KOPT-K1 (cell line): Measurements from ENCODE around the gene C6orf141.

Experiments
- H3K27ac ChIP-seq: fragments of 200-600 bp; sonication (generic); 2 replicates; pipeline ENCODE4 v1.5.1; 2016; ENCODE audit warnings: antibody characterized with exemption, mild to moderate bottlenecking, low read depth, low read length; ENCODE audit not compliant: poor library complexity, severe bottlenecking
- H3K36me3 ChIP-seq: fragments of 200-600 bp; sonication (generic); 2 replicates; pipeline ENCODE4 v1.5.1; 2017; ENCODE audit warnings: antibody characterized with exemption, mild to moderate bottlenecking, low read length, moderate library complexity; ENCODE audit not compliant: insufficient read depth
- H3K9me3 ChIP-seq: fragments of 200-600 bp; sonication (generic); 2 replicates; pipeline ENCODE4 v1.5.1; 2017; ENCODE audit warnings: antibody characterized with exemption, low read length, mild to moderate bottlenecking; ENCODE audit not compliant: insufficient read depth, poor library complexity, severe bottlenecking

C6orf141 gene

GRCh38 chr6:49551078-49551865 is 804 bp downstream of the C6orf141 start:
- Histone ChIP-seq H3K36me3 (no peaks in the 10 kb centered on the region), H3K9me3 (peaks cover 5% of the 10 kb centered on the region), H3K27ac (no peak overlapping the region)

DNA sequence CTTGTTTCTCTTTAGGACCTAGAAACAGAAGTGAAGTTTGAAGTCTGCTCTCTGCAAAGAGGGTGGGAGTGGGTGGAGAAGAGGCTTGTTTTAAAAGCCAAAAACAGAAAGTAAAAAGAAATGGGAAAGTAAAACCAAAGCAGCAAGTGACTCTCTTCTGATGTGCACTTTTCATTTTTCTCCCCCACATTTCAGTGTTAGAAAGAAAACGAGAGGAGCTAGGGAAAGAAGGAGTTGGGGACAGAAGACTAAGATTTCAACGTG is 1.3 kb downstream of the C6orf141 start:
- no peak overlapping the region for H3K27ac ChIP-seq
- H3K9me3 ChIP-seq: peaks cover 5% of the 10 kb centered on the region
- no peaks in the 10 kb centered on the region for H3K36me3 ChIP-seq

DNA sequence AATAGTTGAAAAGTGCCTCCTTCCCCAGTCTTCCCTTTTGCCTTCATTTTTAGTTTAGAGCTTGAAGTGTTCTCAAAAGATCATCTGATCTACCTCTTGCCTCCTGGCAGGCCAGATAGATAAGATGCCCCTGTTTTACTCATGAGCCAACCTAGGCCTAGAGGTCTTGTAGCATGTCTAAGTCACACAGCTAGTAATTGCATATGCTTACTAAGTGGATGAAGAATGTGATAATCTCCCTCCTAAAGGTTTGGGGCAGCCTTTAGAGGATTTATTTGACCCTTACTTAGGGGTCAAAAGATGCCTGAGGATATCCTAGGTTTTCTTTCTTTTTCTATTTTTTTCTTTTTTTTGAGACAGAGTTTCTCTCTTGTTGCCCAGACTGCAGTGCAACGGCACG is 2.1 kb downstream of the C6orf141 start:
- H3K36me3 ChIP-seq: no peaks in the 10 kb centered on the region
- H3K9me3 ChIP-seq: peaks cover 5% of the 10 kb centered on the region
- H3K27ac ChIP-seq: no peak overlapping the region

DNA sequence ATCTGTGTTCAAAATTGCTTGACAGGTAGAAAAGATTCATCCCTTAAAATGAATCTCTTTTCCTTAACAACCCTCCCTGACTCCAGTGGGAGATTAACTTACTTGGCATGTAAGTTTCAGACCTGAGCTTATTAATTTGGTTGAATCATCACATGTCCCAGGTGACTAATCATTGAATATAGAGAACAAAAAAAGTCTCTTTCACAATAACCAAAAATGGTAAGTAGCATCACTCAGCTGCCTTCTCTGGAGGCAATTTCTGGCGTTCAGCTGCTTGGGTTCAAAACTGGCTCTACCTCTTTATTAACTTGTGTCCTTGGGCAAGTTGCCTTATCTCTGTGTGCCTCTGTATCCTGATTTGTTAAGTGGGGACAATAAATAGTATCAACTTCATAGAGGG is 2.9 kb downstream of the C6orf141 start:
- H3K36me3 ChIP-seq: no peaks in the 10 kb centered on the region
- H3K9me3 ChIP-seq: peaks cover 5% of the 10 kb centered on the region
- no peak overlapping the region for H3K27ac ChIP-seq

GRCh38 chr6:49555951-49556350 is 5.5 kb downstream of the C6orf141 start:
- Histone ChIP-seq H3K27ac (no peak overlapping the region), H3K36me3 (no peaks in the 10 kb centered on the region), H3K9me3 (no peaks in the 10 kb centered on the region)

- Histone ChIP-seq H3K36me3 (no peaks in the 10 kb centered on the region), H3K9me3 (no peaks in the 10 kb centered on the region), H3K27ac (no peak overlapping the region)
Observed at GRCh38 chr6:49556429-49556837, 6.0 kb downstream of the C6orf141 start.

DNA sequence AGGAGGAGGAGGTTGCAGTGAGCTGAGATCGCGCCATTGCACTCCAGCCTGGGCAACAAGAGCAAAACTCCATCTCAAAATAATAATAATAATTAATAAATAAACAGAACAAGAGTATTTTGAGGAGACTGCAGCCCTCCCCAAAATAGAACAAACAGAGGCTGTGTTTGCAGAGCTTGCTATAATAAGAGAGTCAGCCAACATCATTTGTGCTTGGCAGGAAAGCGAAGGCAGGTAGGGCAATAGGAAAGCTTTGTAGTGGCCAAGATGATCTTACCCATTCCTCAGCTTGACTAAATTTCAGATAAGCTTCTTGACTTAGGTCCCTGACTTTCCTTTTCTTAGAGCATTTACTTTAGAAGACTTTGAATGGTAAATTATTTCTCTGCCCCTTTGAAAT is 6.7 kb downstream of the C6orf141 start:
- no peak overlapping the region for H3K27ac ChIP-seq
- no peaks in the 10 kb centered on the region for H3K9me3 ChIP-seq
- no peaks in the 10 kb centered on the region for H3K36me3 ChIP-seq

DNA sequence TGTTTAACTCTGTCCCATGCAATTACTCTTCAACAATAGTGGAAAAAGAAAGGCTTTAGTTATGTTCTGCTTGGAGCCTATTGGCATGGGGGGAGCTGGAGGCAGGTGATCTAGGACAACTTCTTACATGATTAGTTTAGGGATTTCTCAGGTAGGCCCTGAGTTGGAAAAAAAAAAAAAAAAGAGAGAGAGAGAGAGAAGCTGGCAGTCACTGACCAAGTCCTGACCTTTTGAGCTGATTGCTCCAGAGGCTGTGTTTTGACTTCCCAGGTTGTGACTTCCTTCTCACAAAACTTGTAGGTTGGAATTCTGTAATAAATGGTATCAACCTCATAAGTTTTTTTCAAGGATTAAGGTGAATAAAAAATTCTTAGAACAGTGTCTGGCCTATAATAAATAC is 7.8 kb downstream of the C6orf141 start:
- H3K9me3 ChIP-seq: no peaks in the 10 kb centered on the region
- H3K27ac ChIP-seq: no peak overlapping the region
- no peaks in the 10 kb centered on the region for H3K36me3 ChIP-seq

GRCh38 chr6:49563006-49563886 is 12.8 kb downstream of the C6orf141 start:
- Histone ChIP-seq H3K27ac (no peak overlapping the region), H3K9me3 (no peaks in the 10 kb centered on the region), H3K36me3 (no peaks in the 10 kb centered on the region)

DNA sequence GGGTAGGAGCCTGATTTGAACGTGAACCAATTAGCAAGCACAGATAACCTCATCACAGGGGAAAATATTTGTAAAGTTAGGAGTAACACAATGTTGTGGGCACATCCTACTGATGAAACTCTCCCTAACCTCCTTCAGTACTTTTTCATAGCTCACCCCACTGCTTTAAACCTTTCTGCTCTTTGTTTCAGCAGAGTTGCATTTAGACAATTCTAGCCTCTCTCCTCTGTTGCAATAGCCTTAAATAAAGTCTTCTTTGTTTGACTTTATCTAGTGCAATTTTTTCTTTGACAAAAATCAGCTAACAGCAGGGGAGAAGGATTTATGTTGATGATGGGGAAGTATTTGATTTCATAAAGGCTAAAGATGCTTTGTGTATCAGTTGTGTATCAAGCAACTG is 14.1 kb downstream of the C6orf141 start:
- Histone ChIP-seq H3K36me3 (no peaks in the 10 kb centered on the region), H3K9me3 (no peaks in the 10 kb centered on the region), H3K27ac (no peak overlapping the region)

- no peak overlapping the region for H3K27ac ChIP-seq
- no peaks in the 10 kb centered on the region for H3K9me3 ChIP-seq
- no peaks in the 10 kb centered on the region for H3K36me3 ChIP-seq
Observed at GRCh38 chr6:49565261-49565660, 14.8 kb downstream of the C6orf141 start.

DNA sequence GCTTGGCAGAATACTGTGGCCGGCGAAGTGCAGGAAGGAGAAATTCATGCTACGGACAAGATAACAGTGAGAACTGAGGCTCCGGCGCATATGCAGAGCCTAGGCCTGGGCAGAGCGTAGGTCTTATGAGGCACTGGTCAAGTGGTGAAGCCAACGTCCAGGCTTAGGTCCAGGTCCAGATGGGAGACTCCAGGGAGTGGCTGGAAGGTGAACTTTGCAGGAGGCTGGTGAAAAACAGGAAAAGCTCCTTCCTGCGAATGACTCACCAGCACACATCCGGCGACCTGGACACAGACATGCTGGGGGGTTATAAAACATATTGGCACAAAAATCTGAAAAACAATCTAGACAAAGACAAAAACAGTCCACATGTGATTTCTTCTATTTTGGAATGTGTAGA is 15.4 kb downstream of the C6orf141 start:
- H3K27ac ChIP-seq: no peak overlapping the region

DNA sequence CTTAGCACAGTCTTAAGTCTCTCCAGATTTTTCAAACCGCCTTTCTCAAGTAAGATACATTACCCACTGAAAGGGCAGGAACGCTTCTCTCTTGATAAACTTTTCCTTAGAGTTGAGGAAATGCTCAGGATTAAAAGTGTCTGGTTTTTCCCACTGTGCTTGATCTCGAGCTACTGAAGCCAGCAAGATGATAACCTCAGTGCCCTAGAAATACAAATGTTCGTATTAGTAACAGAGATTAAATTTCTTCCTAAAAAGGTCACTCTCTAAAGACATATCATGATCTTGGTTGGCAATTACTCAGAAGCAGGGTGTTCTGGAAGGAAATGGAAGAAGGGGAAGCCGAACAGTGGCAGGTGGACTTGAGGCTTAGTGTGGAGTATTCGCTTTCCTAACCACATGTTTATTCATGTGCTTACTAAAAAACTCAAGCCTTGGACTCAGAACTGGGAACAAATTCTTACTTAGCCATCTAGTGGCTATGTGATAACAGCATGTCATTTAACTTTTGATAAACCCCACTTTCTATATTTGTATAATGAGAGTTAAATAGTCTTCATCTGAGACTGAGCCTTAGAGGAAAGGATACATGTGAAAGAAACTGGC is 20.1 kb downstream of the C6orf141 start:
- Histone ChIP-seq H3K36me3 (no peaks in the 10 kb centered on the region), H3K27ac (no peak overlapping the region), H3K9me3 (no peaks in the 10 kb centered on the region)

More for the DNA sequence above, 15.4 kb downstream of the C6orf141 start:
- H3K36me3 ChIP-seq: no peaks in the 10 kb centered on the region
- H3K9me3 ChIP-seq: no peaks in the 10 kb centered on the region

GRCh38 chr6:49576618-49577017 is 26.1 kb downstream of the C6orf141 start:
- Histone ChIP-seq H3K36me3 (no peaks in the 10 kb centered on the region), H3K9me3 (no peaks in the 10 kb centered on the region), H3K27ac (no peak overlapping the region)

GRCh38 chr6:49579649-49580048 is 29.2 kb downstream of the C6orf141 start:
- Histone ChIP-seq H3K36me3 (no peaks in the 10 kb centered on the region), H3K27ac (no peak overlapping the region), H3K9me3 (no peaks in the 10 kb centered on the region)
